Measurements from ENCODE around the gene IQCF2. TPM values are rescaled to one million over a fixed set of nuclear protein-coding genes. Genes with fewer than 3 reads are reported as not detected.

IQCF2 gene
- total RNA-seq = not detected

DNA sequence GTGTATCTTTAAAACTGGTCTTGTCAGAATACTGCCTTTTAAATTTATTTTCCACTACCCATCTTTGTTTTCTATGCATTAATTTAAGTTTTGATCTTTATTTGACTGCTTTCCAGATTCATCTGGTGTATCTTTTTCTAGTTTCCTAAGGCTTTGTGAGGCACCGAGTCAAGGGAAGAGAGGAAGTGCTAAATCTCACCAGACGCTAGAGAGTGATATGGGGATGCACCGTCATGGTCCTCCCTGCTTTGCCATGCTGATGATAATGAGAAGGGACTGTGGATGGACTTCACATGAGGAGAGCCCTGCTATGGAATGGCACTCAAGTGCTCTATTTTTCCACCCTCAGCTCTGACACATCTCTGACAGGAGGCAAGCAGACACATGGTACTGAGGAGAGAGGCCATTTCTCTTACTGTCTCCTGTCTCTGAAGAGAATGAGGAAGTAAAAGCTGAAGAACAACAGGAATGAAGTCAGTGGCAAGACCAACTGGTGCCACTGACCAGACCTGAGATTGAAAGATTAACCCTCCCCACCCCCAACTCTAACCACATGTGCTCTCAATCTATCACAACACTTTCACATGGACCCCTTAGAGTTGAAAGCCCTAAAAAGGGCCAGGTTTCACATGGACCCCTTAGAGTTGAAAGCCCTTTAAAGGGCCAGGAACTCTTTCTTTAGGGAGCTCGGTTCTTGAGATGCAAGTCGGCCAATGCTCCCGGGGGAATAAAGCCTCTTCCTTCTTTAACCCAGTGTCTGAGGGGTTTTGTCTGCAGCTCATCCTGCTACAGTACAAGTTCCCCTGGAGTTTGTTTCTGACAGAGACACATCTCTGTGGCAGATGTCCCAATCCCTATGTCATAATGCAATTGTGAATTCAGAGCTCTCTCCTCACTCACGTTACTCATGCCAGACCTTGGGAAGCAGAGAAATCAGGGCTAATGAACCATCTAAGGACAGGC is at the start of gene IQCF2:
Gene IQCF2 (plus strand): TSS at position 913 of the 963 bp plus-strand sequence. CDS start 52 bp downstream, outside the sequence.
- H3K27ac Mint-ChIP-seq = no peak within 1 kb of the TSS
- H3K36me3 Mint-ChIP-seq = no peaks in the 10 kb centered on the region
- H3K4me1 Mint-ChIP-seq = peaks cover 8% of the 10 kb centered on the region
- CTCF ChIA-PET = no interaction called here
- H3K9me3 Mint-ChIP-seq (ENCODE audit: low read depth) = no peaks in the 10 kb centered on the region
- no peak within 1 kb of the TSS for H3K4me3 Mint-ChIP-seq
- ATAC-seq (no peak), DNase-seq (no peak)
- H3K27me3 Mint-ChIP-seq = peaks cover 29% of the 10 kb centered on the region

DNA sequence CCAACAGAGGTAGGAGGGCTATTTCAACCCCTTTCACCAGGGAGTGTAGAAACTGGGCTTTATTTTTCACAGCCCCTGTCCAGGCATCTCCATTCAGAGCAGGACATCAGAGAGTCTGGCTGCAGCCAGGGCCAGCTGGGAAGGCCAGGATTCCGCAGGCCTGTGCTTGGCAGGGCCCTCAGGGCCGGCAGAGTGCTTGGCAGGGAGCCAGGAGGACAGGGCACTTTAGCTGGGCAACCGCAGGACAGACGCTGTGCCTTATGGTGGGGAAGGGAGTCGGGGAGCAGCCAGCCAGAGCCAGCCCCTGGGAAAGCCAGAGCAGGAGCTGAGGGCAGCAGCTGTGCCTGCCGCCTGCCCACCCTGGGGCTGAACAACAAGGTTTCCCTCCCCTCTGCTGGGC is 47.9 kb upstream of the IQCF2 start:
- no peak overlapping the region for H3K27ac Mint-ChIP-seq
- H3K4me1 Mint-ChIP-seq = peaks cover 16% of the 10 kb centered on the region
- H3K36me3 Mint-ChIP-seq = no peaks in the 10 kb centered on the region
- no peak for ATAC-seq
- CTCF ChIA-PET = interaction anchor here (1.3 kb wide), 1 partner anchor 15 kb away, joined by 3 read pairs; no protein-coding TSS in a partner anchor
- DNase-seq = no peak
- peaks cover 34% of the 10 kb centered on the region for H3K27me3 Mint-ChIP-seq
- H3K9me3 Mint-ChIP-seq (ENCODE audit: low read depth) = no peaks in the 10 kb centered on the region
- H3K4me3 Mint-ChIP-seq = no peak overlapping the region

DNA sequence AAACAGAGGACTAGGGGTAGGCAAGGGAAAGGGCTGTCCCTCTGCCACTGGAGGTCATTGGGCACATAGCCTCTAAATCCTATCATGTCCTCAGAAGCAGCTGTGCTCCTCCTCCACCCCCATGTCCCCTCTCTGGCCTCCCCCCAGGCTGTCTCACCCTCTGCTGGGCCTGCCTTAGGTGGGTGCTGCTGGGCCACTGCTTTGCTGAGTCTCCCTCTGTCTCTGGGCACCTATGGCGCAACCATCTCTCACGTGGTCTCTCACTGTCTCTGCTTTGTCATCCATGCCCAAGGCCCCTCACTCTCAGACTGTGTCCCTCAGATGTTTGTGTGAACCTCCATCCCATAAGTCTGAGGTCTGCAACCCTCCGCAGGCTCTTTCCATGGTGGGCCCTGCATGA is 47.4 kb upstream of the IQCF2 start:
- ATAC-seq = no peak
- no peaks in the 10 kb centered on the region for H3K9me3 Mint-ChIP-seq (ENCODE audit: low read depth)
- H3K27me3 Mint-ChIP-seq = peaks cover 37% of the 10 kb centered on the region
- H3K4me1 Mint-ChIP-seq = peaks cover 16% of the 10 kb centered on the region
- CTCF ChIA-PET = interaction anchor here (1.5 kb wide), 1 partner anchor 9 kb away, joined by 3 read pairs; no protein-coding TSS in a partner anchor
- H3K27ac Mint-ChIP-seq = no peak overlapping the region
- no peak overlapping the region for H3K4me3 Mint-ChIP-seq
- no peaks in the 10 kb centered on the region for H3K36me3 Mint-ChIP-seq
- no peak for DNase-seq

- ATAC-seq = no peak
- no peak for DNase-seq
- H3K4me1 Mint-ChIP-seq = peaks cover 17% of the 10 kb centered on the region
- H3K27me3 Mint-ChIP-seq = peaks cover 39% of the 10 kb centered on the region
- CTCF ChIA-PET = no interaction called here
- no peak overlapping the region for H3K27ac Mint-ChIP-seq
- no peaks in the 10 kb centered on the region for H3K9me3 Mint-ChIP-seq (ENCODE audit: low read depth)
- no peaks in the 10 kb centered on the region for H3K36me3 Mint-ChIP-seq
- no peak overlapping the region for H3K4me3 Mint-ChIP-seq
Observed at GRCh38 chr3:51815614-51816013, 45.8 kb upstream of the IQCF2 start.

- ATAC-seq (no peak), DNase-seq (no peak)
- Mint-ChIP-seq H3K4me1 (peaks cover 23% of the 10 kb centered on the region), H3K27ac (no peak overlapping the region), H3K4me3 (no peak overlapping the region), H3K36me3 (peaks cover 2% of the 10 kb centered on the region), H3K27me3 (peaks cover 41% of the 10 kb centered on the region), H3K9me3 (ENCODE audit: low read depth) (peaks cover 2% of the 10 kb centered on the region)
- CTCF ChIA-PET = no interaction called here
Observed at GRCh38 chr3:51816723-51817122, 44.7 kb upstream of the IQCF2 start.

DNA sequence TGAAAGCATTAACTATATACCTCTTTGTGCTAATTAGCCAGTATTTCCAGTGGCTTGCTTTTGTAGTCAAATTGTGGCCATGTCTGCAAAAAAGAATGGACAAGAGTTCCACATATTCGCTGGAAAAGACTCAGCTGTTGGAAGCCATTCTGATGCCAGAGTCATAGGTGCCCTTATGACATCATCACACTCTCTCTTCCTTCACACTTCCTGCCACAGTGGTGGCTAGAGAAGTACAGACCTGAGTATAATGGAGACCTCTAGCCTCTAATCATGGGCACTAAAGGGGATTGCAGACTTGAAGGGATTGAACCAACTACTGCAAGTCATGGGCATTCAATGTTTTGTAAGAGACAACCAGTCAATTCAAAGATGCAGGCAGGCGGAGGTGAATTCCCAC is 44.0 kb upstream of the IQCF2 start:
- H3K36me3 Mint-ChIP-seq = peaks cover 3% of the 10 kb centered on the region
- CTCF ChIA-PET = no interaction called here
- H3K4me1 Mint-ChIP-seq = peaks cover 24% of the 10 kb centered on the region
- peaks cover 4% of the 10 kb centered on the region for H3K9me3 Mint-ChIP-seq (ENCODE audit: low read depth)
- H3K27ac Mint-ChIP-seq = no peak overlapping the region
- ATAC-seq (no peak), DNase-seq (no peak)
- H3K27me3 Mint-ChIP-seq = peaks cover 43% of the 10 kb centered on the region
- no peak overlapping the region for H3K4me3 Mint-ChIP-seq

DNA sequence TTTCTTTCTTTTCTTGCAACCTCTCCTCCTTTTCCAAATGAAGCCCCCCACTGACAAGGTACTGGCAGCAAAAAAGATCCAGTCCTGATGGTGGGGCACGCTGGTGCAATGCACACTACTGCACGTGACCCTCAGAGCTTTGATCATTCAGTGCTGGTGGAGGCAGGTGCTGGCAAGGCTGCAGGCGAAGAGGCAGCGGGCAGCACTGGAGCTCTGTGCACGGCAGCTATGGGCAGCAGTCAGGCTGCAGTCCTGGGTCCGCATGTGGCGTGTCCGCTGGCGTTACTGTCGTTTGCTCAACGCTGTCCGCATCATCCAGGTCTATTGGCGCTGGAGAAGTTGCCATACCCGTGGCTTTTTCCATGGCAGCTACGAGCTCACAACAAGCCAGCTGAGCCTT is 42.3 kb upstream of the IQCF2 start:
- DNase-seq = no peak
- H3K27ac Mint-ChIP-seq = no peak overlapping the region
- no peak overlapping the region for H3K4me3 Mint-ChIP-seq
- H3K9me3 Mint-ChIP-seq (ENCODE audit: low read depth) = peaks cover 4% of the 10 kb centered on the region
- peaks cover 31% of the 10 kb centered on the region for H3K4me1 Mint-ChIP-seq
- CTCF ChIA-PET = interaction anchor here (0.7 kb wide), 1 partner anchor 19 kb away, joined by 3 read pairs; no protein-coding TSS in a partner anchor
- ATAC-seq = no peak
- peaks cover 46% of the 10 kb centered on the region for H3K27me3 Mint-ChIP-seq
- peaks cover 3% of the 10 kb centered on the region for H3K36me3 Mint-ChIP-seq

GRCh38 chr3:51819709-51820406 is 41.6 kb upstream of the IQCF2 start:
- DNase-seq (no peak), ATAC-seq (no peak)
- H3K36me3 Mint-ChIP-seq = peaks cover 3% of the 10 kb centered on the region
- peaks cover 46% of the 10 kb centered on the region for H3K27me3 Mint-ChIP-seq
- CTCF ChIA-PET = interaction anchor here (0.6 to 0.7 kb wide), 2 partner anchors 20 to 27 kb away, joined by 3 read pairs; no protein-coding TSS in a partner anchor
- peaks cover 31% of the 10 kb centered on the region for H3K4me1 Mint-ChIP-seq
- H3K9me3 Mint-ChIP-seq (ENCODE audit: low read depth) = peaks cover 4% of the 10 kb centered on the region
- H3K27ac Mint-ChIP-seq = no peak overlapping the region
- no peak overlapping the region for H3K4me3 Mint-ChIP-seq

DNA sequence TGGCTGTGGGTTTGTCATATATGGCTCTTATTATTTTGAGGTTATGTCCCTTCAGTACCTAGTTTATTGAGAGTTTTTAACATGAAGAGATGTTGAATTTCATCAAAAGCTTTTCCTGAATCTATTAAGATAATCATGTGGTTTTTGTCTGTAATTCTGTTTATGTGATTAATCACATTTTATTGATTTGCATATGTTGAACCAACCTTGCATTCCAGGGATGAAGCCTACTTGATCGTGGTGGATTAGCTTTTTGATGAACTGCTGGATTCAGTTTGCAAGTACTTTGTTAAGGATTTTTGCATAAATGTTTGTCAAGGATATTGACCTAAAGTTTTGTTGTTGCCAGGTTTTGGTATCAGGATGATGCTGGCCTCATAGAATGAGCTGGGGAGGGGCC is 33.1 kb upstream of the IQCF2 start:
- Mint-ChIP-seq H3K4me1 (peaks cover 5% of the 10 kb centered on the region), H3K27ac (no peak overlapping the region), H3K4me3 (no peak overlapping the region), H3K9me3 (ENCODE audit: low read depth) (peaks cover 6% of the 10 kb centered on the region), H3K27me3 (peaks cover 30% of the 10 kb centered on the region), H3K36me3 (peaks cover 1% of the 10 kb centered on the region)
- CTCF ChIA-PET = interaction anchor here (1.4 kb wide), 1 partner anchor 97 kb away, joined by 4 read pairs; no protein-coding TSS in a partner anchor
- no peak for DNase-seq
- ATAC-seq = no peak

- Mint-ChIP-seq H3K4me3 (no peak overlapping the region), H3K27me3 (peaks cover 45% of the 10 kb centered on the region), H3K27ac (no peak overlapping the region), H3K4me1 (no peaks in the 10 kb centered on the region), H3K36me3 (peaks cover 1% of the 10 kb centered on the region), H3K9me3 (ENCODE audit: low read depth) (peaks cover 6% of the 10 kb centered on the region)
- no peak for DNase-seq
- ATAC-seq = no peak
- CTCF ChIA-PET = no interaction called here
Observed at GRCh38 chr3:51830345-51830744, 31.1 kb upstream of the IQCF2 start.

GRCh38 chr3:51830836-51831385 is 30.5 kb upstream of the IQCF2 start:
- no peak for DNase-seq
- Mint-ChIP-seq H3K36me3 (peaks cover 1% of the 10 kb centered on the region), H3K27ac (no peak overlapping the region), H3K27me3 (peaks cover 42% of the 10 kb centered on the region), H3K4me1 (no peaks in the 10 kb centered on the region), H3K4me3 (no peak overlapping the region), H3K9me3 (ENCODE audit: low read depth) (peaks cover 6% of the 10 kb centered on the region)
- CTCF ChIA-PET = no interaction called here
- no peak for ATAC-seq

GRCh38 chr3:51836606-51837005 is 24.8 kb upstream of the IQCF2 start:
- H3K4me3 Mint-ChIP-seq = no peak overlapping the region
- no peaks in the 10 kb centered on the region for H3K4me1 Mint-ChIP-seq
- CTCF ChIA-PET = no interaction called here
- no peaks in the 10 kb centered on the region for H3K9me3 Mint-ChIP-seq (ENCODE audit: low read depth)
- ATAC-seq = no peak
- no peak overlapping the region for H3K27ac Mint-ChIP-seq
- DNase-seq = no peak
- H3K36me3 Mint-ChIP-seq = no peaks in the 10 kb centered on the region
- peaks cover 46% of the 10 kb centered on the region for H3K27me3 Mint-ChIP-seq

GRCh38 chr3:51845129-51845528 is 16.3 kb upstream of the IQCF2 start:
- no peak for DNase-seq
- Mint-ChIP-seq H3K9me3 (ENCODE audit: low read depth) (no peaks in the 10 kb centered on the region), H3K4me3 (no peak overlapping the region), H3K4me1 (no peaks in the 10 kb centered on the region), H3K36me3 (peaks cover 2% of the 10 kb centered on the region), H3K27me3 (peaks cover 61% of the 10 kb centered on the region), H3K27ac (no peak overlapping the region)
- CTCF ChIA-PET = no interaction called here
- no peak for ATAC-seq

Data from activated CD8-positive, alpha-beta memory T cell treated with anti-CD3 and anti-CD28 coated beads, Interleukin-2, amount 10 ng/mL, durations not matched to agents 7 days and 5 days (primary cell).